ENCODE results near the gene DNAJC3. TPM values are rescaled to one million over a fixed set of nuclear protein-coding genes. Genes with fewer than 3 reads are reported as not detected.
"Not testable (repeated sequence)": the region's sequence is repeated elsewhere in the genome, so short reads cannot be mapped to it uniquely, and the experiment has no call there.

DNAJC3 gene
- total RNA-seq, 4 donors from 2014 or later: 27.1 to 33.5 (median 30.7) TPM

- 46% methylated on average over 3 of the region's 3 CpGs for WGBS
- no peak for TF ChIP-seq POLR2A (IDR thresholded peaks at IDR 0.05)
- TF ChIP-seq, protein P1, sequence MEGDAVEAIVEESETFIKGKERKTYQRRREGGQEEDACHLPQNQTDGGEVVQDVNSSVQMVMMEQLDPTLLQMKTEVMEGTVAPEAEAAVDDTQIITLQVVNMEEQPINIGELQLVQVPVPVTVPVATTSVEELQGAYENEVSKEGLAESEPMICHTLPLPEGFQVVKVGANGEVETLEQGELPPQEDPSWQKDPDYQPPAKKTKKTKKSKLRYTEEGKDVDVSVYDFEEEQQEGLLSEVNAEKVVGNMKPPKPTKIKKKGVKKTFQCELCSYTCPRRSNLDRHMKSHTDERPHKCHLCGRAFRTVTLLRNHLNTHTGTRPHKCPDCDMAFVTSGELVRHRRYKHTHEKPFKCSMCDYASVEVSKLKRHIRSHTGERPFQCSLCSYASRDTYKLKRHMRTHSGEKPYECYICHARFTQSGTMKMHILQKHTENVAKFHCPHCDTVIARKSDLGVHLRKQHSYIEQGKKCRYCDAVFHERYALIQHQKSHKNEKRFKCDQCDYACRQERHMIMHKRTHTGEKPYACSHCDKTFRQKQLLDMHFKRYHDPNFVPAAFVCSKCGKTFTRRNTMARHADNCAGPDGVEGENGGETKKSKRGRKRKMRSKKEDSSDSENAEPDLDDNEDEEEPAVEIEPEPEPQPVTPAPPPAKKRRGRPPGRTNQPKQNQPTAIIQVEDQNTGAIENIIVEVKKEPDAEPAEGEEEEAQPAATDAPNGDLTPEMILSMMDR (IDR thresholded peaks at IDR 0.05): no peak
- no peak for TF ChIP-seq EP300 (IDR thresholded peaks at IDR 0.05)
- no peak for TF ChIP-seq POLR2AphosphoS5 (IDR thresholded peaks at IDR 0.05)
- Histone ChIP-seq H3K4me1 (no peaks in the 10 kb centered on the region), H3K4me3 (no peak overlapping the region), H3K36me3 (no peaks in the 10 kb centered on the region), H3K9me3 (no peaks in the 10 kb centered on the region), H3K27ac (no peak overlapping the region), H3K27me3 (no peaks in the 10 kb centered on the region)
- DNase-seq (ENCODE audit: low spot score in 2 of 2): no peak
Measured at GRCh38 chr13:95652821-95653220, 24.1 kb upstream of the DNAJC3 start.

GRCh38 chr13:95656386-95657015 lies 20.4 kb upstream of the DNAJC3 start:
- no peaks in the 10 kb centered on the region for H3K9me3 ChIP-seq
- H3K36me3 ChIP-seq: no peaks in the 10 kb centered on the region
- no peak overlapping the region for H3K4me3 ChIP-seq
- no peaks in the 10 kb centered on the region for H3K27me3 ChIP-seq
- no peaks in the 10 kb centered on the region for H3K4me1 ChIP-seq
- 66% methylated on average over 3 of the region's 3 CpGs for WGBS
- no peak overlapping the region for H3K27ac ChIP-seq
- no peak for DNase-seq (ENCODE audit: low spot score in 2 of 2)
- TF ChIP-seq POLR2AphosphoS5 (IDR thresholded peaks at IDR 0.05) (no peak), EP300 (IDR thresholded peaks at IDR 0.05) (no peak), POLR2A (IDR thresholded peaks at IDR 0.05) (no peak)
- TF ChIP-seq, protein P1 (IDR thresholded peaks at IDR 0.05): no peak

DNA sequence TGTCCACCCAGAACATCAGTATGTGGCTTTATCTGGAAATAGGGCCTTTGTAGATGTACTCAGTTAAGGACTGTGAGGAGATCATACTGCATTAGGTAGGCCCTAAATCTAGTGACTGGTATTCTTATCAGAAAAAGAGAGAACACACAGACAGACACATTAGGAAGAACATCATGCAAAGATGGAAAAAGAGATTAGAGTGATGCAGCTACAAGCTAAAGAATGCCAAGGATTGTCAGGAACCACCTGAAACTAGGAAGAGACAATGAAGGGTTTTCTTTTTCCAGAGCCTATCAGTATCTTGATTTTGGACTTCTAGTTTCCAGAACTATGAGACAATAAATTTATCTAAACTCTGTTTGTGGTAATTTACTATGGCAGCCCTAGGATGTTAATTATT lies 17.4 kb upstream of the DNAJC3 start:
- Histone ChIP-seq H3K36me3 (no peaks in the 10 kb centered on the region), H3K4me3 (no peak overlapping the region), H3K4me1 (no peaks in the 10 kb centered on the region), H3K27ac (no peak overlapping the region), H3K27me3 (no peaks in the 10 kb centered on the region), H3K9me3 (peaks cover 5% of the 10 kb centered on the region)
- TF ChIP-seq EP300 (IDR thresholded peaks at IDR 0.05) (no peak), POLR2A (IDR thresholded peaks at IDR 0.05) (no peak), POLR2AphosphoS5 (IDR thresholded peaks at IDR 0.05) (no peak)
- TF ChIP-seq, protein P1 (IDR thresholded peaks at IDR 0.05): no peak
- DNase-seq (ENCODE audit: low spot score in 2 of 2): no peak

GRCh38 chr13:95660981-95661581 lies 15.9 kb upstream of the DNAJC3 start:
- no peak for TF ChIP-seq EP300 (IDR thresholded peaks at IDR 0.05)
- TF ChIP-seq, protein P1 (IDR thresholded peaks at IDR 0.05): peak in 1 of 2 donors; percentile 24
- Histone ChIP-seq H3K36me3 (no peaks in the 10 kb centered on the region), H3K9me3 (peaks cover 16% of the 10 kb centered on the region), H3K4me1 (no peaks in the 10 kb centered on the region), H3K27me3 (no peaks in the 10 kb centered on the region), H3K4me3 (no peak overlapping the region), H3K27ac (no peak overlapping the region)
- no peak for DNase-seq (ENCODE audit: low spot score in 2 of 2)

GRCh38 chr13:95667235-95667634 lies 9.7 kb upstream of the DNAJC3 start:
- H3K9me3 ChIP-seq: peaks cover 56% of the 10 kb centered on the region
- H3K36me3 ChIP-seq; H3K4me1 ChIP-seq; DNase-seq (ENCODE audit: low spot score in 2 of 2); H3K27ac ChIP-seq; H3K27me3 ChIP-seq; H3K4me3 ChIP-seq: not testable (repeated sequence)

GRCh38 chr13:95671597-95671996 lies 5.3 kb upstream of the DNAJC3 start:
- no peak for TF ChIP-seq POLR2AphosphoS5 (IDR thresholded peaks at IDR 0.05)
- TF ChIP-seq EP300 (IDR thresholded peaks at IDR 0.05): no peak
- TF ChIP-seq, protein P1 (IDR thresholded peaks at IDR 0.05): no peak
- no peak for TF ChIP-seq POLR2A (IDR thresholded peaks at IDR 0.05)
- DNase-seq (ENCODE audit: low spot score in 2 of 2): no peak
- H3K36me3 ChIP-seq: no peaks in the 10 kb centered on the region
- no peak overlapping the region for H3K27ac ChIP-seq
- no peak overlapping the region for H3K4me3 ChIP-seq
- peaks cover 35% of the 10 kb centered on the region for H3K9me3 ChIP-seq
- 90% methylated on average over 5 of the region's 5 CpGs for WGBS
- peaks cover 7% of the 10 kb centered on the region for H3K4me1 ChIP-seq
- H3K27me3 ChIP-seq: no peaks in the 10 kb centered on the region
